Neural cell (in vitro differentiated cells): Measurements from ENCODE around the gene PTPRN2. TPM values are rescaled to one million over a fixed set of nuclear protein-coding genes. Genes with fewer than 3 reads are reported as not detected.

Experiments
- H2AFZ ChIP-seq: fragments of 200-600, 300-800 bp; sonication (generic), shearing (Covaris generic); 2 replicates; pipeline ENCODE4 v1.6.0; 2014; ENCODE audit warnings: low read depth, mild to moderate bottlenecking, antibody characterized with exemption, low read length, moderate library complexity
- H3F3A ChIP-seq: fragments of 200-600 bp; shearing (Covaris generic); 2 replicates; pipeline ENCODE4 v1.6.1; 2016; ENCODE audit warnings: mild to moderate bottlenecking, moderate library complexity, mixed read lengths, antibody characterized with exemption, low read length; ENCODE audit not compliant: insufficient read depth, poor library complexity, severe bottlenecking
- H3K27ac ChIP-seq: fragments of 200-600, 300-800 bp; sonication (generic), shearing (Covaris generic); 2 replicates; pipeline ENCODE4 v1.5.1; 2014; ENCODE audit warnings: mild to moderate bottlenecking, low read length, moderate library complexity
- H3K27me3 ChIP-seq: fragments of 300-800, 200-600 bp; sonication (generic), shearing (Covaris generic); 2 replicates; pipeline ENCODE4 v1.6.0; 2014; ENCODE audit warnings: mild to moderate bottlenecking, low read depth, low read length, moderate library complexity; ENCODE audit not compliant: insufficient read depth
- H3K36me3 ChIP-seq: fragments of 300-800, 200-600 bp; sonication (generic), shearing (Covaris generic); 2 replicates; pipeline ENCODE4 v1.5.1; 2014; ENCODE audit warnings: mild to moderate bottlenecking, antibody characterized with exemption, low read length, moderate library complexity; ENCODE audit not compliant: insufficient read depth
- H3K4me2 ChIP-seq: fragments of 300-800, 200-600 bp; sonication (generic), shearing (Covaris generic); 2 replicates; pipeline ENCODE4 v1.6.0; 2014; ENCODE audit warnings: mild to moderate bottlenecking, low read length
- H3K4me3 ChIP-seq: fragments of 300-800, 200-600 bp; sonication (generic), shearing (Covaris generic); 2 replicates; pipeline ENCODE4 v1.5.1; 2014; ENCODE audit warnings: mild to moderate bottlenecking, low read length, moderate library complexity
- H3K79me2 ChIP-seq: fragments of 200-600 bp; shearing (Covaris generic); replicated peaks from 2 replicates; pipeline ENCODE4 v1.6.0; 2014; ENCODE audit warnings: mild to moderate bottlenecking, low read length, moderate library complexity; ENCODE audit not compliant: insufficient read depth
- H3K9ac ChIP-seq: fragments of 300-800, 200-600 bp; sonication (generic), shearing (Covaris generic); 2 replicates; pipeline ENCODE4 v1.6.1; 2016; ENCODE audit warnings: mild to moderate bottlenecking, low read length, mixed read lengths
- H3K9me2 ChIP-seq: fragments of 200-600 bp; shearing (Covaris generic); 2 replicates; pipeline ENCODE4 v1.6.1; 2016; ENCODE audit warnings: mild to moderate bottlenecking, low read length, mixed read lengths; ENCODE audit not compliant: insufficient read depth
- H3K9me3 ChIP-seq: fragments of 200-600, 300-800 bp; sonication (generic), shearing (Covaris generic); 2 replicates; pipeline ENCODE4 v1.6.1; 2016; ENCODE audit warnings: mild to moderate bottlenecking, mixed run types, low read length, moderate library complexity, mixed read lengths
- H4K20me1 ChIP-seq: fragments of 200-600 bp; shearing (Covaris generic); 2 replicates; pipeline ENCODE4 v1.6.1; 2016; ENCODE audit warnings: mild to moderate bottlenecking, mixed run types; ENCODE audit not compliant: insufficient read depth
- EP300 ChIP-seq: fragments of 450-650 bp; conservative IDR thresholded peaks from 2 replicates; pipeline ENCODE4 v1.6.1; 2014; ENCODE audit warnings: antibody characterized with exemption, mild to moderate bottlenecking, moderate library complexity; ENCODE audit not compliant: poor library complexity, severe bottlenecking
- EZH2 ChIP-seq: fragments of 200-600, 300-800 bp; shearing (Covaris generic), sonication (generic); IDR thresholded peaks from 2 replicates; pipeline ENCODE4 v1.6.1; 2014; ENCODE audit warnings: antibody characterized with exemption, low read length, borderline replicate concordance, mild to moderate bottlenecking; ENCODE audit not compliant: insufficient read depth, poor library complexity, severe bottlenecking
- MXI1 ChIP-seq: fragments of 450-650 bp; conservative IDR thresholded peaks from 2 replicates; pipeline ENCODE4 v1.6.1; 2014; ENCODE audit warnings: antibody characterized with exemption, mild to moderate bottlenecking; ENCODE audit not compliant: poor library complexity, severe bottlenecking
- POLR2AphosphoS5 ChIP-seq: IDR thresholded peaks from 2 replicates; pipeline ENCODE4 v1.6.1; 2012
- RAD21 ChIP-seq: fragments of 450-650 bp; conservative IDR thresholded peaks from 2 replicates; pipeline ENCODE4 v1.6.1; 2014; ENCODE audit warnings: antibody characterized with exemption, mild to moderate bottlenecking, moderate library complexity
- SMC3 ChIP-seq: fragments of 450-650 bp; conservative IDR thresholded peaks from 2 replicates; pipeline ENCODE4 v1.6.1; 2014; ENCODE audit warnings: antibody characterized with exemption, mild to moderate bottlenecking, moderate library complexity; ENCODE audit not compliant: poor library complexity
- TAF1 ChIP-seq: IDR thresholded peaks from 2 replicates; pipeline ENCODE4 v1.6.1; 2012; ENCODE audit warnings: low read depth
- polyA plus RNA-seq: library from polyadenylated mRNA; depleted of rRNA; stranded (reverse); fragments of >200 nt; gene quantifications from 2 replicates; pipeline ENCODE4 v1.2.3, GENCODE V29; 2014
- TF ChIP-seq, protein P1 (sequence below): fragments of 450-650 bp; IDR thresholded peaks from 2 replicates; pipeline ENCODE4 v1.5.1; 2014; ENCODE audit warnings: antibody characterized with exemption, mild to moderate bottlenecking, moderate library complexity; ENCODE audit not compliant: poor library complexity, severe bottlenecking
- TF ChIP-seq, protein P2 (sequence below): IDR thresholded peaks from 2 replicates; pipeline ENCODE4 v1.6.1; 2012; ENCODE audit warnings: borderline replicate concordance

Gene PTPRN2
- polyA plus RNA-seq, 1 donor from 2014 or later = 31.0 TPM

DNA sequence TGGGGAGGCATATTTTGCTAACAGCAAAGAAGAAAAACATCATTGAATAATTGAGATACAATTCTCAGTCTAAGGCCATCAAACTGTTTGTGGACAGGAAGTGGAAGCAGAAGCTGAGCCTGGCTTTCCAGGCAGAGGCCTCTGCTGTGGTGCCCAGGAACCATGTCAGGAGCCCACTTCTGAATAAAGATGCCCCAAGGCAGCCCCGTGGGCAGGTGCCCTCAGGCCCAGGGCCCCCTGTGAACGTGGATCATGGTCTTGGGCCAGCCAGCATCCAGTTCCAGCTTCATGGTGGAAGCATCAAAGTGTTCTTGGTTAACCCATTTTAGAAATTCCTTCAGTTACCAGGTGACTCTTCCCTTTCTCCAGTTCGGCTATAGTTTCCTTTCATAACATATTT is 346.8 kb downstream of the PTPRN2 start:
- Histone ChIP-seq H3K9ac (no peak overlapping the region), H3K36me3 (no peaks in the 10 kb centered on the region)

DNA sequence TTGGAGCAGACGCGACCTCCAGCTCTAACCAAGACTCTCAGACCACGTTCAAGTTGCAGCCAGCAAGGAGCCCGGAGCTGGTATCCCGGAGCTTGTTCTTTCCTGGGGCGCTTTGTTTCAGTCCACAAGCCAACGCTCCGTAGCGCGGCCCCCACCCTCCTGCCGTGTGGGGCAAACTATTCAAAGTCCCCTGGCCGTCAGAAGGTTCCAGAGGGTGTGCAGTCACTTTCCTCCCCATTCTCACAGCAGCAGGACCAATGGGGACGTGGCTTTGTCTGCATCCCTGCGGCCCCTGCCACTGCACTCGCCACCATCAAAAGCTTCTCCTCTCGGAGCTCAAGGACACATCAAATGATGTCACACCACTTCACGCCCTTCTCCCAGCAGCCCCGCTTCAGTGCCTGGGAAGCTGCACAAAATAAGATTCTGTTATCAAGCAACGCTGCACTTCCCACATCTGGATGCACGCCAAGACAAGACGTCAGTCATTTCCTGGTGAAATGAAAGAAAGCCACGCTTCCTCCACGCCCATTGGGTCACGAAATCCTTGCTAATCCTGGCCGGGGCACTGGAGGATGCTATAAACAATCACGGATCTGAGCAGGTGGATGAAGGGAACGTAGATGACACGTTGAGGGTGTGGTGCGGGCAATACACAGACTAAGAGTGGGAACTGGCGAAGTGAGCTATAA is 348.2 kb downstream of the PTPRN2 start:
- Histone ChIP-seq H3K4me2 (no peak overlapping the region), H3K36me3 (no peaks in the 10 kb centered on the region), H3K27ac (no peak overlapping the region), H3K9me2 (no peaks in the 10 kb centered on the region), H3K27me3 (no peaks in the 10 kb centered on the region), H3K4me3 (no peak overlapping the region), H4K20me1 (no peaks in the 10 kb centered on the region), H2AFZ (no peak overlapping the region), H3K9me3 (no peaks in the 10 kb centered on the region), H3K79me2 (no peaks in the 10 kb centered on the region), H3F3A (no peaks in the 10 kb centered on the region), H3K9ac (no peak overlapping the region)
- TF ChIP-seq RAD21 (no peak), POLR2AphosphoS5 (no peak), EZH2 (no peak), TAF1 (no peak), MXI1 (no peak), SMC3 (no peak), EP300 (no peak)
- TF ChIP-seq, protein P1, sequence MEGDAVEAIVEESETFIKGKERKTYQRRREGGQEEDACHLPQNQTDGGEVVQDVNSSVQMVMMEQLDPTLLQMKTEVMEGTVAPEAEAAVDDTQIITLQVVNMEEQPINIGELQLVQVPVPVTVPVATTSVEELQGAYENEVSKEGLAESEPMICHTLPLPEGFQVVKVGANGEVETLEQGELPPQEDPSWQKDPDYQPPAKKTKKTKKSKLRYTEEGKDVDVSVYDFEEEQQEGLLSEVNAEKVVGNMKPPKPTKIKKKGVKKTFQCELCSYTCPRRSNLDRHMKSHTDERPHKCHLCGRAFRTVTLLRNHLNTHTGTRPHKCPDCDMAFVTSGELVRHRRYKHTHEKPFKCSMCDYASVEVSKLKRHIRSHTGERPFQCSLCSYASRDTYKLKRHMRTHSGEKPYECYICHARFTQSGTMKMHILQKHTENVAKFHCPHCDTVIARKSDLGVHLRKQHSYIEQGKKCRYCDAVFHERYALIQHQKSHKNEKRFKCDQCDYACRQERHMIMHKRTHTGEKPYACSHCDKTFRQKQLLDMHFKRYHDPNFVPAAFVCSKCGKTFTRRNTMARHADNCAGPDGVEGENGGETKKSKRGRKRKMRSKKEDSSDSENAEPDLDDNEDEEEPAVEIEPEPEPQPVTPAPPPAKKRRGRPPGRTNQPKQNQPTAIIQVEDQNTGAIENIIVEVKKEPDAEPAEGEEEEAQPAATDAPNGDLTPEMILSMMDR = no peak
- TF ChIP-seq, protein P2, sequence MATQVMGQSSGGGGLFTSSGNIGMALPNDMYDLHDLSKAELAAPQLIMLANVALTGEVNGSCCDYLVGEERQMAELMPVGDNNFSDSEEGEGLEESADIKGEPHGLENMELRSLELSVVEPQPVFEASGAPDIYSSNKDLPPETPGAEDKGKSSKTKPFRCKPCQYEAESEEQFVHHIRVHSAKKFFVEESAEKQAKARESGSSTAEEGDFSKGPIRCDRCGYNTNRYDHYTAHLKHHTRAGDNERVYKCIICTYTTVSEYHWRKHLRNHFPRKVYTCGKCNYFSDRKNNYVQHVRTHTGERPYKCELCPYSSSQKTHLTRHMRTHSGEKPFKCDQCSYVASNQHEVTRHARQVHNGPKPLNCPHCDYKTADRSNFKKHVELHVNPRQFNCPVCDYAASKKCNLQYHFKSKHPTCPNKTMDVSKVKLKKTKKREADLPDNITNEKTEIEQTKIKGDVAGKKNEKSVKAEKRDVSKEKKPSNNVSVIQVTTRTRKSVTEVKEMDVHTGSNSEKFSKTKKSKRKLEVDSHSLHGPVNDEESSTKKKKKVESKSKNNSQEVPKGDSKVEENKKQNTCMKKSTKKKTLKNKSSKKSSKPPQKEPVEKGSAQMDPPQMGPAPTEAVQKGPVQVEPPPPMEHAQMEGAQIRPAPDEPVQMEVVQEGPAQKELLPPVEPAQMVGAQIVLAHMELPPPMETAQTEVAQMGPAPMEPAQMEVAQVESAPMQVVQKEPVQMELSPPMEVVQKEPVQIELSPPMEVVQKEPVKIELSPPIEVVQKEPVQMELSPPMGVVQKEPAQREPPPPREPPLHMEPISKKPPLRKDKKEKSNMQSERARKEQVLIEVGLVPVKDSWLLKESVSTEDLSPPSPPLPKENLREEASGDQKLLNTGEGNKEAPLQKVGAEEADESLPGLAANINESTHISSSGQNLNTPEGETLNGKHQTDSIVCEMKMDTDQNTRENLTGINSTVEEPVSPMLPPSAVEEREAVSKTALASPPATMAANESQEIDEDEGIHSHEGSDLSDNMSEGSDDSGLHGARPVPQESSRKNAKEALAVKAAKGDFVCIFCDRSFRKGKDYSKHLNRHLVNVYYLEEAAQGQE = no peak

More for the DNA sequence above, 346.8 kb downstream of the PTPRN2 start:
- no peak overlapping the region for H3K4me2 ChIP-seq
- no peaks in the 10 kb centered on the region for H3F3A ChIP-seq
- no peak overlapping the region for H2AFZ ChIP-seq
- H3K27me3 ChIP-seq = no peaks in the 10 kb centered on the region
- H3K4me3 ChIP-seq = no peak overlapping the region
- TF ChIP-seq SMC3 = no peak
- TF ChIP-seq TAF1 = no peak
- H3K9me3 ChIP-seq = no peaks in the 10 kb centered on the region
- H3K79me2 ChIP-seq = no peaks in the 10 kb centered on the region
- no peak overlapping the region for H3K27ac ChIP-seq
- H3K9me2 ChIP-seq = no peaks in the 10 kb centered on the region
- no peaks in the 10 kb centered on the region for H4K20me1 ChIP-seq
